HG03103 (cell line): Measurements from ENCODE around the gene WWOX.

Experiments
- ATAC-seq: cut with Tn5 transposase; IDR thresholded peaks from one replicate; pipeline ENCODE4 v1.9.1; 2021; ENCODE audit warnings: low read depth; ENCODE audit not compliant: unreplicated experiment

WWOX gene

GRCh38 chr16:78982096-78982744 lies 882.8 kb downstream of the WWOX start:
- ATAC-seq = no peak

- ATAC-seq = no peak
Observed at GRCh38 chr16:78984324-78984723, 884.9 kb downstream of the WWOX start.

DNA sequence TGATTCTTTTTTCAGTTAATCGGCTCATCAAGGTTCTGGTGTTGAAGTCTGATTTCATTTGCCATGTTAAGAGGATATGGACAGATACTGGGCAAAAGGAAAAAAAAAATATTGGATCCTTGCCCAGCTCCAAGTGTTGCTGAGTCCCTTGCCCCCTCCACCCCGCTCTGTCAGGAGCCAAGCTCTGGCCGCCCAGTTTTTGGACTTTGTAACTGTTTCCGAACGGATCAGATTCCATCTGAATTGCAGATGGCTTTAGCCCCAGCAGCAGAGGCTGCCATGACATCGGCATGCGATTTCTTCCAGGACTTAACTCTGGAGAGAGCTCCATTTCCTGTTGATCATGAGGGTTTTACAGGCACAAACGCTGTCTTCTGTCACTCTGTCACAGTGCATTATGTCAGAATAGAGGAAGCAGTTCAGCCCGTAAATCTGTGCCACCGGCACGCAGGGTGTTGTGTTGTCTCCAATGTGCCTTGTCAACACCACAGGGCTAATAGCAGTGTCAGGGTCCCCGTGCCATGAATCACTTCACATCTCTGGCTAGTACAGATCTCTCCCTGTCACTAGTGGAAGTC lies 885.5 kb downstream of the WWOX start:
- no peak for ATAC-seq

DNA sequence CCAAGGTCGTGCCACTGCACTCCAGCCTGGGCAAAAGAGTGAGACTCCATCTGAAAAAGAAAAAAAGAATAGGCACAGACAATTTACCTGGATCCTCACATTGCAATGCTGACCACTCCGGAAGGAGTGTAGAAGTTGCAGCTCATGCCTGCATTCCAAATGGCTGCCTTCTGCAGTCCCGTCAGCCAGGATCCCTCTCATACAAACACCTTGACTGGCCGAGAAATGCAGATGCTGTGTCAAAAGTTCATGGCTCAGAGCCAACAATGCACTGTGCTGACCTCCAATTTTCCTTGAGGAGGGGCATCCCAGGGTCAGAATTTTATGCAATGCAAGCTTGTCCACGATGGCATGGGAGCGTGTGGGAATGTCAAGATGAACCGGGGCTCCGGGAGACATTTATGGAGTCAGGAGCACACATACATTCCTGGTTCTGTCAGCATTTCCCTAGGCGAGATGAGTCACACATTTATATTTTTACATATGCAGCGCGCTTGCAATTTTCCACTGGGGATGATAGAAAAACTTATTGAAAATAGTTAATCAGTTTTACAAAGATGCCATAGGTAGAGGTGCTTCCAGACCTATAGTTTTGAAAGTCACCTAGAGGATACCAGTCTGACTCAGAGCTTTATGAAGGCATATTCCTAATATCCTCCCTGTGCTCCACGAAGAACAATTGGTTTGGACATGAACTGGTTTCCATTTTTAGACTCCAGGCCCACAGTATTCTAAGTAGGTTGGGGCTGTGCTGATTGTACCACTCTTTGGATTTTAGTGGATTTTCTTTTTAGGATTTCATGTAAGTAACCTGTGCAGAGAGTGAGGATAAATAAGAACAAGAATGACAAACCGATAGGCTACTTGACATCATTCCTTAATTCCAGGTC lies 886.5 kb downstream of the WWOX start:
- no peak for ATAC-seq

- no peak for ATAC-seq
Observed at GRCh38 chr16:78987666-78988065, 888.2 kb downstream of the WWOX start.

- no peak for ATAC-seq
Observed at GRCh38 chr16:78988361-78988969, 889.0 kb downstream of the WWOX start.

DNA sequence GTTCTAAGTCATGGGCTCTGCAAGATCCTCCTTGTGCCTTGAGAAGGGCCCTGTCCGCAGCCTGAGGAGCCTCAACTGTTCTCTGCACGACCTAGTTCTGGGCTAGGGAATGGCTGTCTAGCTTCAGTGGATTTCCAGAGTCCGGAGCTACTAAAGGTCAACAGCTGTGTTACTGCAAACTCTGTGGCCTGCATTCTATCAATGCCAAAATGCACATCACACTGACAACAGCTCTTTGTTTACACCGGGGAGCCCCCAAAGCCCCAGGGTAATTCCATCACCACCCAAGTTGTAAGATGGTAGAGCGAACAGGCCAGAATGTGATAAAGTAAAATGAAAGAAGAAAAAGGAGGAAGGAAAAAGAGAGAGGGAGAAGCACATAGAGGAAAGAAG lies 890.9 kb downstream of the WWOX start:
- ATAC-seq = no peak

DNA sequence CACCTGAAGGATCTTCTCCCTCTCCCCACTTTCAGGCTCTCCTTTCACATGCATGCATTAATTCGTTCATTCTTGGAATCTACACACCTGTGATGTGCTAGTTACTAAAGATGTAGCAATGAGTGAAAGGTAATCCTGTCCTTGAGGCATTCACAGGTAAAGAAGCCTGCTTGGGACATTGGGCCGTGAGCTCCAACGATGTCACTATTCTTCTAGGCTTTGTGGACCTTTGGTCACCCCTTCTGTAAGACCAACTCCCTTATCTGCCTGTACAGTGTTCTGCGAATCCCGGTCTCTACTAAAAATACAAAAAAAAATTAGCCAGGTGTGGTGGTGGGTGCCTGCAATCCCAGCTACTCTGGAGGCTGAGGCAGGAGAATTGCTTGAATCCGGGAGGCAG lies 892.5 kb downstream of the WWOX start:
- no peak for ATAC-seq

DNA sequence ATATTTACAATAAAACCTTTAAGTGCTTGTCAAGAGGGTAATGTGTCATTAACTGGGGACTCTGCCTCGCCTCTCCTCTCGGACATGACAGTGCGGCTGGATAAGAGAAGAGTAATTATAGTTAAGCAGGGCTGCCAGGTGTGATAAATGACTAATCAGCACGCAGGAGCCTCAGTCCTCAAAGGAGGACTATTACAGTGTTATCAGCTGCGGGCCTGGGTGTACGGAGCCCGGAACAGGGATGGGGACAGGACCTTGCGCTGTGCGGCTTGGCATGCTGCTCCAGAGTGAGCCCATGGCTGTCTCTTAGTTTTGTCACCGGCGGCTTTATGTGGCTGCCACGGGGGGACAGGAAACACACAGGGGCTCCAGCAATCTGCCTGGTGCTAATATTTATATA lies 893.9 kb downstream of the WWOX start:
- no peak for ATAC-seq

DNA sequence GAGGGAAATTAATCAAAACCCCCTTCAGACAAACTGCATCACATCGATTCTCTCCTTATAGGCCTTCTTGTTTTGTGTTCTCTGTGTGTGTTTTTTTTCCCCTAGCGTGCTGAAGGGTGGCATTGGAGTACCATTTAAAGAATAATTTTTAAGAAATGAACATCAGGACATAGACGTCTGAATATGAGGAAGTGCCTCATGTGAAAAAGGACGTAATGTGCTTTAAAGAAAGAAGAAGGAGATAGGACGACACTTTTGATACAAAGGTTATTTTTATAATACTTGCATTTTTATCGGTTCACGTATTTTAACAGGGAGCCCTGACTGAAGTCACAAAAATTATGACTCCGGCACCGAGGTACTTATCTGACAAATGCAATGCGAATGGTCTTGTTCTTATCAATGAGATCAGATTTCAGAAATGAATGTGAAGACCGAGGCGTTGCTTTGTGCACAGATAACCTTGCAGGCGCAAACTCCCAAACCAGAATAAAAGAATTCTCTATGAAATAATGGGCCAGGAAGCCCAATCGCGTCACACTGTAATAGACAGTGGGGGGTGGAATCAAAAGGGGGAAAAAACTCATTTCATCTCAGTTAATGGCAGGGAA lies 894.8 kb downstream of the WWOX start:
- ATAC-seq = no peak

GRCh38 chr16:78995441-78995840 lies 896.0 kb downstream of the WWOX start:
- no peak for ATAC-seq

DNA sequence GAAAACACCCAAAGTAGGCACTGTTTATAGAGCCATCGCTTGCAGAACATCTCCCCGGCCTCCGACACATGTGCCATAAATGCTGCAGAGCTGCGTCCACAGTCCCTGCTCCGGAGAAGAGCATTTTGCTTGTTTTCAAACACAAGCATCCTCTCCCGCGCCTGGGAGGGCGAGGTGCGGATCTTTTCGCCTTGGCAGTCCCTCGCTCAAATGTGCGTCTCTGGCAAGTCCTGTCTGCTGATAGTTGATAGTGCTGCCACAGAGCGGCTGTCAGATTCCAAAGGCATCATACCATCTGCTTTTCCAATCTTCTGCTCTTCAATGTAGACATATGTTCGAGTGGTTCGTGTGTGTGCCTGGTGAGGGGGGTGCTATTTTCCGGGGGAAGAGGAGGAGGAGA lies 897.3 kb downstream of the WWOX start:
- no peak for ATAC-seq

GRCh38 chr16:78998879-78999278 lies 899.4 kb downstream of the WWOX start:
- no peak for ATAC-seq

GRCh38 chr16:79001156-79001967 lies 901.9 kb downstream of the WWOX start:
- ATAC-seq = no peak

GRCh38 chr16:79003026-79003609 lies 903.7 kb downstream of the WWOX start:
- no peak for ATAC-seq

GRCh38 chr16:79004309-79004708 lies 904.9 kb downstream of the WWOX start:
- no peak for ATAC-seq

DNA sequence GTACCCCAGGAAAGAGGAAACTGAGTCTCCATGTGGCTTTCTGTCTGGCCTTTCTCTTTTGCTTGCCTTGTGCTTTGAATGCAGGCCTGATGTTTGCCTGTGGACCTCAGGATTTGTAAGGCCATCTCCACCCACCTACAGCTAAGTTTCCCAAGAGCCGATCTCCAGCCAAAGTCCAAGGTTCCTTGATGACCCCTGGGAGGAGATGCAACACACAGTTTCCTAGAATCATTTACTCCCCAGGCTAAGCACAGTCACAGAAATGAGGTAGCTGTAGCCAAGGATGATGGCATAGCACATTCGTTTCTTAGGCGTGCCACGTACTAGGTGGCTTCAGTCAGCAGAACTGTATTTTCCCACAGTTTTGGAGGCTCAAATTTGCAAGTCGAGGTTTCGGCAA lies 905.6 kb downstream of the WWOX start:
- ATAC-seq = no peak

- ATAC-seq = no peak
Observed at GRCh38 chr16:79006206-79006605, 906.8 kb downstream of the WWOX start.

DNA sequence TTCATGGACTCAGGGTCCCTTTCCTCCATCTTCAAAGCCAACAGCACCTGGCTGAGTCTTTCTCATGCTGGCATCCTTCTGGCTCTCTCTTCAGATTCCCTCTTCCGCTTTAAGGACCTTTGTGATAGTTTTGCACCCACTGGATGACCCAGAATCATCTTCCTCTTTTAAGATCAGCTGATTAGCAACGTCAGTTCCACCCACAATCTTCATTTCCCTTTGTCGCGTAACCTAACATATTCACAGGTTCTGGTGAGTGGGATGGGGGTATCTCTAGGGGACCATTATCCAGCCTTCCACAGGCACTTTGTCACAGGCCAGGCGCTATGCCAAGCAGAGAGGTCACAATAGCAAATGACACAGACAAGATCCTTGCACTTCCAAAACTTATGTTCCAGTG lies 907.3 kb downstream of the WWOX start:
- ATAC-seq = no peak

- ATAC-seq = no peak
Observed at GRCh38 chr16:79007614-79008013, 908.2 kb downstream of the WWOX start.
